Psoas muscle (tissue), 8 donors: ENCODE results near the gene TINCR. TPM values are rescaled to one million over a fixed set of nuclear protein-coding genes. Genes with fewer than 3 reads are reported as not detected.

ENCODE experiments used
- ATAC-seq, 4 donors: fragments of 200-7000 bp; cut with Tn5 transposase; one replicate each; pipeline ENCODE4 v1.9.1; 2020; ENCODE audit warnings: moderate library complexity in 3 of 4, mild to moderate bottlenecking in 2 of 4
- DNase-seq, 2 donors: peaks; one replicate each; pipeline ENCODE4 v3.0.0-alpha.2; 2020
- H3K27ac ChIP-seq: fragments of 200-600 bp; one replicate; pipeline ENCODE4 v1.8.0; 2022
- H3K27me3 ChIP-seq, 3 donors: fragments of 200-600 bp in 1 of 3; one replicate each; pipeline versions ENCODE4 v1.6.1 to v1.8.0; 2013 to 2022; ENCODE audit warnings: low read length in 2 of 3, mild to moderate bottlenecking in 2 of 3, moderate library complexity in 1 of 3; ENCODE audit not compliant: insufficient read depth in 3 of 3
- H3K36me3 ChIP-seq, 2 donors: fragments of 200-600 bp in 1 of 2; one replicate each; pipeline versions ENCODE4 v1.6.1 to v1.8.0; 2013 to 2022; ENCODE audit warnings: low read depth in 1 of 2, mild to moderate bottlenecking in 1 of 2, moderate library complexity in 1 of 2; ENCODE audit not compliant: insufficient read depth in 1 of 2
- H3K4me1 ChIP-seq: fragments of 200-600 bp; one replicate; pipeline ENCODE4 v1.8.0; 2022
- H3K4me3 ChIP-seq: fragments of 200-600 bp; one replicate; pipeline ENCODE4 v1.8.0; 2022; ENCODE audit warnings: mild to moderate bottlenecking
- H3K9me3 ChIP-seq: fragments of 200-600 bp; one replicate; pipeline ENCODE4 v1.8.0; 2022
- WGBS, 3 donors: extraction: QIAGEN DNeasy Blood & Tissue Kit; methylation state at CpG; one replicate each; pipeline versions ENCODE4 v1.1.6 to v1.1.7; 2013; 5-methylcytosine and 5-hydroxymethylcytosine counted together
- intact Hi-C, 2 donors: fragments of 100-400 bp; cut with DNase I; formaldehyde crosslinking; loops; one replicate each; pipeline versions ENCODE4 v1.11.0 to v1.14.2; 2022
- polyA plus RNA-seq, 3 donors: library from polyadenylated mRNA; stranded (reverse); fragments of 200-250 nt; gene quantifications; one replicate each; pipeline ENCODE4 v1.2.3, GENCODE V29; 2013
- total RNA-seq, 4 donors: library from RNA; stranded (reverse); fragmentation: NEBNext Ultra II Directional in 2 of 4; extraction: Animal tissue kit (Norgen Biotek cat#: 25700) in 2 of 4; gene quantifications; one replicate each; pipeline versions ENCODE4 v1.2.1 to v1.2.4, GENCODE V29; 2021 to 2023
- TF ChIP-seq, protein P1 (sequence below): fragments of 200-600 bp; IDR thresholded peaks from one replicate; pipeline ENCODE4 v1.8.0; 2022; ENCODE audit warnings: antibody characterized with exemption
- donor health status: healthy with polysubstance abuse.
- donor health status: DM: no; HTN: no; CAD: no; lungs with moderate emphysema.
- donor health status: Bipolar disorder and iron deficiency.
- donor health status: healthy.
- donor health status: DM: yes; HTN: yes; CAD: no.
- donor health status: DM: no; HTN: no; CAD: no.
- donor health status: DM: no; HTN: no; CAD: no.
- donor health status: DM: yes; HTN: yes; CAD: no.

TINCR gene
- total and polyA plus RNA-seq, 7 donors, result 0.06 to 0.38 (median 0.18) TPM; not detected in 2

DNA sequence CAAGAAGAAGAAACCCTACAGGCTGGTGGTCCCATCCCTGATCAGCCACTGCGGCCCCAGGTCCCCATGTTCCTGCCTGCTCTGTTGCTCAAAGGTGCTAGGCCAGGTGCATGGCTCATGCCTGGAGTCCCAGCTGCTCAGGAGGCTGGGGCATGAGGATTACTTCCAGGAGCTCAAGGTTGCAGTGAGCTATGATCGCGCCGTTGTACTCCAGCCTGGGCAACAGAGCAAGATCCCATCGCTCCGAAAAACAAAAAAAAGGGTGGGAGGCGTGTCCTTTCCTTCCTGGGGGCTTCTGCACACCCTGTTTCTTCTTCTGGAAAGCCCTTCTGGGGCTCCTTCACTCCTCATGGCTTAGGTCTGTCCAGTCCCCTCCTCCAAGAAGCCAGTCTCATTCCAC, 11.9 kb upstream of the TINCR start:
- 89 to 92% (median 90%) methylated on average over 7 of the region's 7 CpGs for WGBS, 3 donors
- Histone ChIP-seq H3K9me3 (no peaks in the 10 kb centered on the region), H3K4me1 (no peaks in the 10 kb centered on the region), H3K36me3 (peaks cover 0 to 28% of the 10 kb centered on the region in 2 donors), H3K4me3 (no peak overlapping the region), H3K27me3 (no peaks in the 10 kb centered on the region), H3K27ac (no peak overlapping the region)
- ATAC-seq (no peak), DNase-seq (no peak)
- intact Hi-C loops, result loop anchor here (2.0 to 10.0 kb wide), 2 partner anchors 525 to 531 kb away; no protein-coding TSS in a partner anchor
- TF ChIP-seq, protein P1, sequence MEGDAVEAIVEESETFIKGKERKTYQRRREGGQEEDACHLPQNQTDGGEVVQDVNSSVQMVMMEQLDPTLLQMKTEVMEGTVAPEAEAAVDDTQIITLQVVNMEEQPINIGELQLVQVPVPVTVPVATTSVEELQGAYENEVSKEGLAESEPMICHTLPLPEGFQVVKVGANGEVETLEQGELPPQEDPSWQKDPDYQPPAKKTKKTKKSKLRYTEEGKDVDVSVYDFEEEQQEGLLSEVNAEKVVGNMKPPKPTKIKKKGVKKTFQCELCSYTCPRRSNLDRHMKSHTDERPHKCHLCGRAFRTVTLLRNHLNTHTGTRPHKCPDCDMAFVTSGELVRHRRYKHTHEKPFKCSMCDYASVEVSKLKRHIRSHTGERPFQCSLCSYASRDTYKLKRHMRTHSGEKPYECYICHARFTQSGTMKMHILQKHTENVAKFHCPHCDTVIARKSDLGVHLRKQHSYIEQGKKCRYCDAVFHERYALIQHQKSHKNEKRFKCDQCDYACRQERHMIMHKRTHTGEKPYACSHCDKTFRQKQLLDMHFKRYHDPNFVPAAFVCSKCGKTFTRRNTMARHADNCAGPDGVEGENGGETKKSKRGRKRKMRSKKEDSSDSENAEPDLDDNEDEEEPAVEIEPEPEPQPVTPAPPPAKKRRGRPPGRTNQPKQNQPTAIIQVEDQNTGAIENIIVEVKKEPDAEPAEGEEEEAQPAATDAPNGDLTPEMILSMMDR, result no peak

- TF ChIP-seq, protein P1, result no peak
- Histone ChIP-seq H3K27ac (no peak overlapping the region), H3K4me1 (no peaks in the 10 kb centered on the region), H3K36me3 (peaks cover 0 to 26% of the 10 kb centered on the region in 2 donors), H3K9me3 (no peaks in the 10 kb centered on the region), H3K4me3 (no peak overlapping the region), H3K27me3 (no peaks in the 10 kb centered on the region)
- ATAC-seq, result no peak
- no peak for DNase-seq
- 90 to 94% (median 93%) methylated on average over 6 of the region's 6 CpGs for WGBS, 3 donors
- intact Hi-C loops, result loop anchor here (2.0 to 10.0 kb wide), 2 partner anchors 524 to 530 kb away; no protein-coding TSS in a partner anchor
Observed at GRCh38 chr19:5579286-5579685, 11.5 kb upstream of the TINCR start.

GRCh38 chr19:5578097-5578846, 10.5 kb upstream of the TINCR start:
- TF ChIP-seq, protein P1, result peak; percentile 99
- intact Hi-C loops, result loop anchor here (2.0 to 10.0 kb wide), 2 partner anchors 523 to 529 kb away; no protein-coding TSS in a partner anchor
- 23 to 28% (median 24%) methylated on average over 27 to 28 of the region's 28 CpGs for WGBS, 3 donors

DNA sequence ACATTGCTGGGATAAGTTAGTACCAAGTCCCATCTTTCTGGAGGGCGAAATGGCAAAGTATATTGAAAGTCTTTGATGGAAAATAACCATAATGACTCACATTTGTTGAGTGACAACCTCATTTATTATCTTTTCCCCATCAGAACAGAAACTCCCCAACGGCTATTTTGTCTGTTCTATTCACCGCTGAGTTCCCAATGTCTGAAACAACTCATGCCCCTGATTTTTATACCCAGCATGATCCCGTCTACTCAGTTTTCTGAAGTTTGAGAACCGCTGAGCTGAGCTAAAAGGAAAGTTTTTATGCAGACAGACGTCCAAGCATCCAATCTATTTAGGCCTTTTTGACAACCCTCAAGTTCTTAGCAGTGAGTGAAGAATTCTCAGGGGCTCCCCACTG, 7.8 kb upstream of the TINCR start:
- no peak for ATAC-seq
- intact Hi-C loops, result loop anchor here in 1 of 2 donors (10.0 kb wide), 1 partner anchor 521 kb away; no protein-coding TSS in a partner anchor
- Histone ChIP-seq H3K4me1 (no peaks in the 10 kb centered on the region), H3K27me3 (no peaks in the 10 kb centered on the region), H3K4me3 (no peak overlapping the region), H3K36me3 (no peaks in the 10 kb centered on the region), H3K9me3 (no peaks in the 10 kb centered on the region), H3K27ac (no peak overlapping the region)
- no peak for DNase-seq
- WGBS, 3 donors, result 83 to 91% (median 84%) methylated on average over 6 of the region's 6 CpGs
- TF ChIP-seq, protein P1, result no peak

More at GRCh38 chr19:5578097-5578846, 10.5 kb upstream of the TINCR start:
- Histone ChIP-seq H3K27ac (no peak overlapping the region), H3K4me1 (no peaks in the 10 kb centered on the region), H3K4me3 (no peak overlapping the region), H3K36me3 (peaks cover 0 to 19% of the 10 kb centered on the region in 2 donors), H3K27me3 (no peaks in the 10 kb centered on the region), H3K9me3 (no peaks in the 10 kb centered on the region)
- DNase-seq (peak; percentile 62 to 81), ATAC-seq (peak; percentile 77 to 86 (median 84))
